GM19099 (cell line): ENCODE measurements around the gene SELENOO.

Experiments used
- POLR2A ChIP-seq: IDR thresholded peaks from 3 replicates; pipeline ENCODE4 v1.6.1; 2011; ENCODE audit warnings: low read depth; ENCODE audit not compliant: insufficient read length; ENCODE audit errors: extremely low read depth

SELENOO gene

DNA sequence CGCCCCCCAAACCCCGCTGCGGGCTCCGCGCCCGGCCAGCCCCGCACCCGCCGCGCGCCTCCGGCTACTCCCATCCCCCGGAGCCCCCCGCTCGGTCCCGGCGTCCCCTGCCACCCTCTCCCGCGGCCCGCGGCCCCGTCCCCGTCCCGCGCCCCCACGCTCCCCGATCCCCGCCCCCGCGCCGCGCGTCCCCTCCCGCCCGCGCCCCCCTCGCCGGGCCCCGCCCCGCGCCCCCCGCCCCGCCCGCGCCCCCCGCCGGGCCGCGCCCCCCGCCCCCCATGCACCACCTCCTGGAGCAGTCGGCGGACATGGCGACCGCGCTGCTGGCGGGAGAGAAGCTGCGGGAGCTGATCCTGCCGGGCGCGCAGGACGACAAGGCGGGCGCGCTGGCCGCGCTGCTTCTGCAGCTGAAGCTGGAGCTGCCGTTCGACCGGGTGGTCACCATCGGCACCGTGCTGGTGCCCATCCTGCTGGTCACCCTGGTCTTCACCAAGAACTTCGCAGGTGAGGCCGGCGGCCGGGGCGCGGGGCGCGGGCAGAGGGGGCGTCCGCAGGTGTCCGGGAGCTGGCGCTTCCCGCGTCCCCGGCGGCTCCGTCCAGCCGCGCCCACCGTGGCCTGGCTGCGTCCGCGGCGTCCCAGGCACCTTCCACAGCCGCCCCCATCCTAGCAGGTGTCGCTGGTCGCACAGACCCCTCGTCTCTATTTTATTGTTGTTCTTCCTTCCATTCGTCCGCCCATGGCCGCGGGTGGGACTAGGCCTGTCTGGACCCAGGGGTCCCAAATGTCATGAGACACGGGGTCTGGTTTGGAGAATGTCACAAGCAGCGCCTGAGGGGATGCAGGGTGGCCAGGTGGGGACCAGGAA lies 30.1 kb upstream of the SELENOO start, which contains the start of gene PANX2:
TSS of gene PANX2 (plus strand) at position 279 of the 866 bp plus-strand sequence. CDS start at position 279, 0 bp downstream.
- TF ChIP-seq POLR2A: no peak

DNA sequence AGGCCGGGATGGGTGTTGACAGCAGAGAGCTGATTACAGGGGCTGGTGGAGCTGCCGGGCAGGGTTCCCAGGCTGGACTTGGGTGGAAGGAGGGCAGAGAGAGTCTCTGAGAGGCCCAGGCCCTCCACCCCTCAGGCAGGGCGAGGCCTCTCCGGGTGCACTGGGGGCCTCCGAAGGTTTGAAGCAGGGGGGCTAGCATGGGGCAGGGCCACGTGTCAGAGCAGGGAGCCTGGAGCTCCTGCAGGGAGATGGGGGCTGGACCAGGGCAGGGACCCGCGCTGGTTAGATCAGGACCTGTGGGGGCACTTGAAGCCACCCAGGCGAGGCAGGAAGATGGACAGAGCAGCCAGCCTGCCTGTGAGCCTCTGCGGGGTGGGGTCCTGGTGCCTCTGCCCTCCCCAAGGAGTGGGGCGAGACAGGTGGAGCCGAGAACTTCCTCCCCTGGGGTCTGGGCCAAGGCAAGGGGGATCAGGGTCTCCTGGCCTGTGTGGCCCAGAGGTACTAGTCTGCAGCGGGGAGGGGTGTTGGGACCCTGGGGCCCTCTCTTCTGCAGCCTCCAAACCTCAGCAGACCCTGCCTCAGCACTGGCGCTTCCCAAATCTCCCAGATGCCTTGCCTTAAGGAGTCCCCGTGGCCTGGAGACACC lies 29.4 kb upstream of the SELENOO start:
- TF ChIP-seq POLR2A: no peak

DNA sequence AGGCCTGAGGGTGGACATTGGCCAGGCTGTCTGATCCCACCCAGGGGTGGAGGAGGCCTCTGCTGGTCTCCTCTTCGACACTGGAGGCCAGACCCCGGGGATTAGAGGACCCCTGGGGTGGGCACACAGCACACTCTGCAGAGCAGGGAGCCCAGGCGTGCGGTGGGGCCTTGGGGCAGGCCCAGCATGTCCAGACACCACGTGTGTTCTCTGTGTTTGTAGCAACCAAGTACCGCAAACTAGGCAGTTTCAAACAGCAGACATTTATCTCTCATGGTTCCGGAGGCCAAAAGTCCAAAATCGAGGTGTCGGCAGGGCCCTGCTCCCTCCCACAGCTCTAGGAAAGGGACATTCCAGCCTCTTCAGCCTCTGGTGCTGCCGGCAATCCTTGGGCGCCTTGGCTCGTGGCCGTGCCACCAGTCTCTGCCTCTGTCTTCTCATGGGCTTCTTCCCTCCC lies 28.8 kb upstream of the SELENOO start:
- TF ChIP-seq POLR2A: no peak

DNA sequence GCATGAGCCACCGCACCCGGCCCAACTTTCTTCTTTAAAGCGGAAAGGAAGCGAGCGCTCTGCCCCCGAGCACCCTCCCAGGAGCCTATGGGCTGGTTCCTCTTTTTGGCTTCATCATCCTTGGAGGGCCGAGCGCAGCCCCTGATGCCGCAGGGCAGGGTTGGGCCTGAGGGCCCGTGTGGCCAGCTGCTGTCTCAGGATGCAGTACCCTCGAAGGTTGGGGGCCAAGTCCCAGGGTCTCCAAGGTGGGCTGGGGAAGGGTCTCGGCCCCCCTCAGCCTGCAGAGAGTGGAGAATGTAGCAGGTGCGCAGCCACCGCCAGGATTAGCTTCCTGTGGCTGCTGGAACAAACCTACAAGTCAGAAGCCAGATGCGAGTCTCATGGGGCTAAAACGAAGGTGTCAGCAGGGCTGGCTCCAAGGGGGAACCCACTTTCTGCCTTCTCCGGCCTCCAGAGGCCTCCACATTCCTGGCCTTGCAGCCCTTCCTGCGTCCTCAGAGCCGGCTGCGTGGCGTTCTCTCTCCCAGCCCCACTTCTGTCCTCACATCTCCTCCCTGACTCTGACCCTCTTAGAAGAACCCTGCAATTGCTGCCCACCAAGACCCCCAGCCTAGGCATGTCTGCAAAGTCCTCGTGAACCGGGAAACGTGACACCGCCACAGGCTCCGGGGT lies 27.4 kb upstream of the SELENOO start:
- no peak for TF ChIP-seq POLR2A

DNA sequence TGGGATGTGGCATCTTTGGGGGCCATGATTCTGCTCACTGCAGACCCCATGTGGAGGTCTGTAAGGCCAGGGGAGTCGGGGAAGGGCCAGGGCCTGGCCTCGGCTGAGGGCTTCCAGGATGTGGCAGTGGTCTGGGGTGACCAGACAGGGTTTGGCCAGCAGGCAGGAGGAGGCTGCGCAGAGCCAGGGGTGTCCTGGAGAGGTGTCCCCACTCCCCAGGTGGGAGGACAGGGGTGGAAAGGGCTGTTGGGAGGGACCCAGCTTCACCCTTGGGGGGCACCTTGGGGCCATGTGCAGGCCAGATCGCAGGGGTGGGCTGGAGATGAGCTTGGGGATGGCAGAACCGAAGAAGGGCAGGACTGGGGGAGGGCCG lies 26.8 kb upstream of the SELENOO start:
- no peak for TF ChIP-seq POLR2A

DNA sequence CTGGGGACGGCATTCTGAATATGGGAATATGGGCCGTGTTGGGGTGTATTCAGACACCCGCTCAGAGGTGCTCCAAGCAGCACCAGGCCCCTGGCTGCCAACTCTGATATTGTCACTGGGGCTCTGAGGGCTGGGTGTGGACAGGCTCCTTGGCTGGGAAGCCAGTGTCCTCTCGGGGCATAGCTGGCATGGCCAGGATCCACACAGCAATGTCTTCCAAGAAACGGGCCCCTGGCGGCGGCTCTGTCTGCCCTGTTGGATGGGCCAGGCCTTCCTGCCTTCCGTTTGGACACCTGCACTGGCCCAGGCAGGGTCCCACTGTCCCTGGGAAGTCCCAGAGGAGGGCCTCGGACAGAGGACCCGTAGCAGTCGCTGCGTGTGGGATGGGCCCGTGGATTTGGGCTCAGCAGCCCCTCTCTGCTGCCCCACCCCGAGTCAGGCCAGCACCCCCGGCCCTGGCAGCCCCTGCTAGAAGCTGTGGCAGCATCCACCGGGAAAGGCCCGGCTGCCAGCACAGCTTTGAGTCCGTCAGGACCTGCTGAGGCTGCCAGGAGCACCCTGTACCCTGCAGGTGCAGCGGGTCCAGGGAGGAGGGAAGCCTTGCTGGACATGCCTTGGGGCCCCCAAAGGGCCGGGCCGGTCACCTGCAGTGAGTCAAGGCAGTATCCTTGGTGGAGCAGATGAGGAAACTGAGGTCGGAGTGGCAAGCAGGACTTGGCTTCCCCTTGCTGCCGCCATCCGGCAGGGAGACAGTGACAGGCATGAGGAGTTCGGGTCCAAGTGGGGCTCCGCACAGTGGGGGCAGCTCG lies 26.2 kb upstream of the SELENOO start:
- TF ChIP-seq POLR2A: no peak

DNA sequence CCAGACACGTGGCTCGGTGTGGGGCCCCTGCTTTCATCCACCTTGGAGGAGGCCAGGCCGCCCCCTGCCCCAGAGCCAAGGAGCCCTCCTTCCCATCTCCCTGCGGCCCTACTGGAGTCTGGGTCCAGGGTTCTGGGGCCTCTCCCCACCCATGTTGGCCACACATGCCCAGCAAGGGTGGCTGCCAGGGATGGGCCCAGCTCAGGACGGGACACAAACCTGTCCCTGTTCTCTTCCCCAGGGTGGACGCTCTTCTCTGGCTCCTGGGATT lies 25.7 kb upstream of the SELENOO start:
- TF ChIP-seq POLR2A: no peak

DNA sequence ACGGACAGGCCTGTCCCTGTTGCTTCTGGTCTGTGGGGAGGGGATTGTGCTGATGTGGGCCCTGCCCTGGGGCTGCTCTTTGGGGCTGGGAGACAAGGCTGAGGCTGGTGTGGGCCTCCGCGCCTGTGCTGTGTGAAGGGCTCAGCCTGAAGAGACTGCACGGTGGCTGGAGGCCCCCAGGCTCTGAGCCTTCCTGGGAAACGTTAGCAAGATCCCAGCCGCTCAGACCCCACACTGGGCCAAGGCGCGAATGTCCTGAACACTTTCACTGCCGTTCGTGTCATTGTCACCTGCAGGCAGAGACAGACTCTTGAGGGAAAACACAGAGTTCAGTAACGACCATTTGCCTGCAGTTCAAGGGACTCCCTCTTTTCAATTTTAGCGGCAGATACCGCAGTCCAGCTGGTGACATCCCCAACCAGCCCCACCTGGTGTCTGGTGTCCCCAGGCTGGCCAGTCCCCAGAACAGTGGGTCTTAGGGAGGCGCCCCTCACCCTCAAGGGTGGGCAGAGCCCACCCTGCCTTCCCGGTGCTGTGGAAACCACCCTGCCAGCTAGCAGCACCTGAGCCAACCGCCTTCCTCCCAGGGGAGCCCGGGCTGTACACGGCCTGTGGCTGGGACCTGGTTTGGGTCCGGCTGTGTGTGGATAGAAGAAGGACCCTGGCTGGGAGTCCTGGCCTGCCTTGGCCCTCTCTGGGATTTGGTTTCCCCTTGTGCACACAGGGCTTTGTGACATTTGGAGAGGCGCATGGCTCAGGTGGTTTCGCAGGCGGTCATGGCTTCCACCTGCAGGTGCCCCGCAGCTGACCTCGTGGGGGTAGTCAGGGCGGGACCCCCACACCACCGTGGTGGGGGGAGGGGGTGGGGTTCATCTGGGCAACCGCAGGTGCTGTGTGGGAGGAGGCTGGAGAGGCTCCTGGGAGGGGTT lies 24.6 kb upstream of the SELENOO start:
- TF ChIP-seq POLR2A: no peak

DNA sequence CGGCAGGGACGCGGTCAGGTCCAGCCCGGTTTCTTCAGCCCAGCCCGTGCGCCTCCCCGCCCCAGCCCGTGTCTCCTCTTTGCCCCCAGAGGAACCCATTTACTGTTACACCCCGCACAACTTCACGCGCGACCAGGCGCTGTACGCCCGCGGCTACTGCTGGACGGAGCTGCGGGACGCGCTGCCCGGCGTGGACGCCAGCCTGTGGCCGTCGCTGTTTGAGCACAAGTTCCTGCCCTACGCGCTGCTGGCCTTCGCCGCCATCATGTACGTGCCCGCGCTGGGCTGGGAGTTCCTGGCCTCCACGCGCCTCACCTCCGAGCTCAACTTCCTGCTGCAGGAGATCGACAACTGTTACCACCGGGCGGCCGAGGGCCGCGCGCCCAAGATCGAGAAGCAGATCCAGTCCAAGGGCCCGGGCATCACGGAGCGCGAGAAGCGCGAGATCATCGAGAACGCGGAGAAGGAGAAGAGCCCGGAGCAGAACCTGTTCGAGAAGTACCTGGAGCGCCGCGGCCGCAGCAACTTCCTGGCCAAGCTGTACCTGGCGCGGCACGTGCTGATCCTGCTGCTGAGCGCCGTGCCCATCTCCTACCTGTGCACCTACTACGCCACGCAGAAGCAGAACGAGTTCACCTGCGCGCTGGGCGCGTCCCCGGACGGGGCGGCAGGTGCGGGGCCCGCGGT lies 23.8 kb upstream of the SELENOO start:
- no peak for TF ChIP-seq POLR2A

DNA sequence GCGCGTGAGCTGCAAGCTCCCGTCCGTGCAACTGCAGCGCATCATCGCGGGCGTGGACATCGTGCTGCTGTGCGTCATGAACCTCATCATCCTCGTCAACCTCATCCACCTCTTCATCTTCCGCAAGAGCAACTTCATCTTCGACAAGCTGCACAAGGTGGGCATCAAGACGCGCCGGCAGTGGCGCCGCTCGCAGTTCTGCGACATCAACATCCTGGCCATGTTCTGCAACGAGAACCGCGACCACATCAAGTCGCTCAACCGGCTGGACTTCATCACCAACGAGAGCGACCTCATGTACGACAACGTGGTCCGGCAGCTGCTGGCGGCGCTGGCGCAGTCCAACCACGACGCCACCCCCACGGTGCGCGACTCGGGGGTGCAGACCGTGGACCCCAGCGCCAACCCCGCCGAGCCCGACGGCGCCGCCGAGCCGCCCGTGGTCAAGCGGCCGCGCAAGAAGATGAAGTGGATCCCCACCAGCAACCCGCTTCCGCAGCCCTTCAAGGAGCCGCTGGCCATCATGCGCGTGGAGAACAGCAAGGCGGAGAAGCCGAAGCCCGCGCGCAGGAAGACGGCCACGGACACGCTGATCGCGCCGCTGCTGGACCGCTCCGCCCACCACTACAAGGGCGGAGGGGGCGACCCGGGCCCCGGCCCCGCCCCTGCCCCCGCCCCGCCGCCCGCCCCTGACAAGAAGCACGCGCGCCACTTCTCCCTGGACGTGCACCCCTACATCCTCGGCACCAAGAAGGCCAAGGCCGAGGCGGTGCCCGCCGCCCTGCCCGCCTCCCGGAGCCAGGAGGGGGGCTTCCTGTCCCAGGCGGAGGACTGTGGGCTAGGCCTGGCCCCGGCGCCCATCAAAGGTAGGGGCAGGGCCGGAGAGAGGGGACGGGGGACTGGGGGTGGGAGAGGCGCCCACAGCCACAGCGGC lies 23.0 kb upstream of the SELENOO start:
- TF ChIP-seq POLR2A: no peak

DNA sequence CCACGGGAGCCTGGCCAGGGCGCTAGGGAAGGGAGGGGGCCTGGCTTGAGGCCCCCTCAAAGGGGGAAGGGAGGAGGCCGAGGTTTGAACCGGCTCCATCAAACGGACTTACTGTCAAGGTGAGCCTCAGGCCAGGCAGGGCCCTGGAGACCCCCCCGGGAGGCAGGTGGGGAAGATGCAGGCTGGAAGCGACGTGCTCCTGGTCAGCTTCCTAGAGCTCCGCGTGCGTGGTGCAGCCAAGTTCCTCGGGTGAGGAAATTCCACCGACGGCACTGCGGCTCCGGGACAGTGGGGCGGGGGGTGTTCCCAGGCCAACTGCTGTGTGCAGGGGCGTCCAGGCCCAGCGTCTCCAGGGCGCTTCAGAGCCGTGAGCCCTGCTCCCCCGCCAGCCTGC lies 22.3 kb upstream of the SELENOO start:
- no peak for TF ChIP-seq POLR2A

DNA sequence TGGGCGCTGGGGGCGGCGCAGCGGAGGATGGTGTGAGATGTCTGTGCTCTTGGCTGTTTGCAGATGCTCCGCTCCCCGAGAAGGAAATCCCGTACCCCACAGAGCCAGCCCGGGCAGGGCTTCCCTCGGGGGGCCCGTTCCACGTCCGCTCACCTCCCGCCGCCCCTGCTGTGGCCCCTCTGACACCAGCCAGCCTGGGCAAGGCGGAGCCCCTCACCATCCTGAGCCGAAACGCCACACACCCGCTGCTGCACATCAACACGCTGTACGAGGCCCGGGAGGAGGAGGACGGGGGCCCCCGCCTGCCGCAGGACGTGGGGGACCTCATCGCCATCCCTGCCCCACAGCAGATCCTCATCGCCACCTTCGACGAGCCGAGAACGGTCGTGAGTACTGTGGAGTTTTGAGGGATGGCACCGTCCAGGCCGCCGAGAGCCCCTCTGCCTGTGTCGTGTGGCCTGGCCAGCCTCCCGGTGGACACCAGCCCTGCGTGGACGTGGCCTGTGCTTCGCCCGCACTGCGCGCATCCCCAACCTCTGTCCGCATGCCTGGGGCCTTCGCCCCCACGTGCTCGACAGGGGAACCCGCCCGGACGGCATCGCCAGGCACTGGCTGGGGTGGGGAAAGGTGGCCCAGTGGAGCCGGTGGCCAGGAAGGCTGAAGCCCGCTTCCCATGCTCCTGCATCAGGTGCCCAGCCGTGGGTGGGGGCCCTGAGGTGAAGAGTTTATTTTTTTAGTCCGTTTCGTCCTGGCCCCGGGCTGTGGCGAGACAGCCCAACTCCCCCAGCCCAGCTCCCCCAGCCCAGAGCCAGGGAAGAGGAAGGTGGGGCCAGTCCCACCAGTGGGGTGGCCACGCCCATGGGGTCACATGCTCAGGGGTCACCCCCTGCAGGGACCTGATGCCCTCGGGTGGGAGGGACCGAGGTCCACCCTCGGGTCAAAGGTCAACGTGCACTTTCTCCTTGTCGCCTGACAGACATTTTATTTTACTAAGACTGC lies 21.6 kb upstream of the SELENOO start:
- TF ChIP-seq POLR2A: no peak
